A549 treated with RU486 at 1 μM for 4 hours (cell line): ENCODE results near the gene FAM107B. TPM values are rescaled to one million over a fixed set of nuclear protein-coding genes. Genes with fewer than 3 reads are reported as not detected.

Experiments
- total RNA-seq: library from RNA; stranded (reverse); fragments of 200-300 nt; extraction: Qiagen RNA extraction; gene quantifications from 5 replicates; pipeline ENCODE4 v1.2.3, GENCODE V29; 2022; ENCODE audit warnings: low read depth

FAM107B gene
- 126 to 202 TPM (median 165 TPM) in 5 replicates for total RNA-seq

GRCh38 chr10:14774797-14775196, at the start of gene FAM107B:
Gene FAM107B (minus strand): TSS chr10:14774897. CDS start chr10:14774663, 234 bp downstream.

Other genes starting within 250 kb of the FAM107B start
- gene CDNF, start 63.1 kb upstream of the FAM107B start, total RNA-seq: 0.28 to 1.1 TPM (median 0.88 TPM) in 5 replicates
- 35.1 to 52.4 TPM (median 46.0 TPM) in 5 replicates for gene HSPA14, start 63.4 kb upstream of the FAM107B start, total RNA-seq
- 9.6 to 14.9 TPM (median 13.0 TPM) in 5 replicates for gene MSANTD7, start 63.4 kb upstream of the FAM107B start, total RNA-seq
- 11.1 to 22.6 TPM (median 21.9 TPM) in 5 replicates for gene SUV39H2, start 104.0 kb upstream of the FAM107B start, total RNA-seq
- 5.3 to 6.5 TPM (median 5.7 TPM) in 5 replicates for gene DCLRE1C, start 179.2 kb upstream of the FAM107B start, total RNA-seq
- gene MEIG1, start 184.5 kb upstream of the FAM107B start, total RNA-seq: 0.69 to 2.5 TPM (median 1.1 TPM) in 5 replicates